Hepatocyte (in vitro differentiated cells): Measurements from ENCODE around the gene CDK5R2.

Experiments used
- CTCF ChIP-seq: fragments of 200-600 bp; sonication (generic); IDR thresholded peaks from 2 replicates; pipeline ENCODE4 v1.5.1; 2016; ENCODE audit warnings: antibody characterized with exemption, mild to moderate bottlenecking; ENCODE audit not compliant: poor library complexity
- EZH2phosphoT487 ChIP-seq: fragments of 200-600 bp; sonication (generic); IDR thresholded peaks from one replicate; pipeline ENCODE4 v1.6.1; 2018; ENCODE audit warnings: antibody characterized with exemption, mild to moderate bottlenecking, low read depth, moderate library complexity; ENCODE audit not compliant: unreplicated experiment, severe bottlenecking

DNA sequence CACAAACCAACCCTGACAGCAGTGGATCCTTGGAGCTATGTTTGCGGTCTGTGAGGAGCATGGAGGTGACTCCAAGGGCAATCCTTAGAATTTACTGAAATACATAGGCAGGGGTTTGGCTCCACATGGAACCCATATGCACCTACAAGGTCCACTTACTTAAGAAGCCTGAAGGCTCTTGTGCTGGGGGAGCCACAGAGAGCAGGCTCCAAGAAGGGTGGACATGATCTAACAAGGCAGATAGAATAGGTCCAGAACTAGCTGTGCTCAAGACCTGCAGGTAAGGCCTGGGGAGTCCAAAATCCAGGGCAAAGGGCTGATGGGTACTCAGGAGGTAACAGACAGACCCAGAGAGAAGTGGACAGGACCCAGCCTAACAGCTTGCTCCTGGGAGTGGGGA lies 1.2 kb upstream of the CDK5R2 start:
- no peak for TF ChIP-seq CTCF
- no peak for TF ChIP-seq EZH2phosphoT487
